Smooth muscle cell of the coronary artery (primary cell): ENCODE measurements around the gene FMO1. TPM values are rescaled to one million over a fixed set of nuclear protein-coding genes. Genes with fewer than 3 reads are reported as not detected.

Experiments used
- total RNA-seq: library from RNA; depleted of rRNA; stranded (reverse); fragments of >200 nt; gene quantifications from 2 replicates; pipeline ENCODE4 v1.2.3, GENCODE V29; 2014; ENCODE audit warnings: low replicate concordance

FMO1 gene, protein sequence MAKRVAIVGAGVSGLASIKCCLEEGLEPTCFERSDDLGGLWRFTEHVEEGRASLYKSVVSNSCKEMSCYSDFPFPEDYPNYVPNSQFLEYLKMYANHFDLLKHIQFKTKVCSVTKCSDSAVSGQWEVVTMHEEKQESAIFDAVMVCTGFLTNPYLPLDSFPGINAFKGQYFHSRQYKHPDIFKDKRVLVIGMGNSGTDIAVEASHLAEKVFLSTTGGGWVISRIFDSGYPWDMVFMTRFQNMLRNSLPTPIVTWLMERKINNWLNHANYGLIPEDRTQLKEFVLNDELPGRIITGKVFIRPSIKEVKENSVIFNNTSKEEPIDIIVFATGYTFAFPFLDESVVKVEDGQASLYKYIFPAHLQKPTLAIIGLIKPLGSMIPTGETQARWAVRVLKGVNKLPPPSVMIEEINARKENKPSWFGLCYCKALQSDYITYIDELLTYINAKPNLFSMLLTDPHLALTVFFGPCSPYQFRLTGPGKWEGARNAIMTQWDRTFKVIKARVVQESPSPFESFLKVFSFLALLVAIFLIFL
- 1.4 TPM in 1 of 2 replicates, not detected in the other for total RNA-seq

GRCh38 chr1:171248302-171248701 lies at the start of gene FMO1:
TSS of gene FMO1 (plus strand) at chr1:171248494. CDS start at chr1:171258088, 9,594 bp downstream.

GRCh38 chr1:171313835-171314320 lies 65.6 kb downstream of the FMO1 start, which contains the start of gene FMO4:
TSS of gene FMO4 (plus strand) at chr1:171314183. CDS start at chr1:171319826, 5,643 bp downstream.

Other genes with a start within 250 kb of the FMO1 start
- 0.47 and 3.1 TPM in 2 replicates for gene FMO3, start 157.6 kb upstream of the FMO1 start, total RNA-seq
- 6.2 and 9.0 TPM in 2 replicates for gene FMO2, start 63.2 kb upstream of the FMO1 start, total RNA-seq
- gene FMO4, start 65.7 kb downstream of the FMO1 start, total RNA-seq = 1.9 and 3.7 TPM in 2 replicates
- 22.6 and 34.5 TPM in 2 replicates for gene PRRC2C, start 237.0 kb downstream of the FMO1 start, total RNA-seq